ENCODE data around the gene TEX35.
A peak's percentile ranks its signal among the peaks of the same experiment; 100 is the strongest.

Gene TEX35

GRCh38 chr1:178521241-178521640 lies 8.3 kb downstream of the TEX35 start:
- DNase-seq, result no peak

DNA sequence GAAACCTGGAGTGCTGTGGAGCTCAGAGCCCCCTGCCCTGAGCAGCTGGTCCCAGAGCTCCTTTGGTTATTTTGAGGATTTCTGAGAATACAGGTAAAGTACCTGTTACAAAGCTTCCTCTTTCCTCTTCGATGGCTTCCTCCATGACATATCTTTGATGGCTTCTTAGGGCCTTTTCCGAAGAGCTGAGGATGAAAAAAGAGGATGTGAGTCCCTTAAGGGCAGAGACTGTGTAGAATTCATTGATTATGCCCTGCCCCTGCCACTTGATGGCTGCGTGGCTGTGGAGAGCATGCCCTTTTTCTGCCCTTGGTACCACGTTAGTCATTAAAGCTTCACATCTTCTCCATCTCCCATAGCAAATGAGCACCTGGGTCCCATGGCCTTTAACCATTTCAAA lies 14.2 kb downstream of the TEX35 start:
- no peak for DNase-seq

DNA sequence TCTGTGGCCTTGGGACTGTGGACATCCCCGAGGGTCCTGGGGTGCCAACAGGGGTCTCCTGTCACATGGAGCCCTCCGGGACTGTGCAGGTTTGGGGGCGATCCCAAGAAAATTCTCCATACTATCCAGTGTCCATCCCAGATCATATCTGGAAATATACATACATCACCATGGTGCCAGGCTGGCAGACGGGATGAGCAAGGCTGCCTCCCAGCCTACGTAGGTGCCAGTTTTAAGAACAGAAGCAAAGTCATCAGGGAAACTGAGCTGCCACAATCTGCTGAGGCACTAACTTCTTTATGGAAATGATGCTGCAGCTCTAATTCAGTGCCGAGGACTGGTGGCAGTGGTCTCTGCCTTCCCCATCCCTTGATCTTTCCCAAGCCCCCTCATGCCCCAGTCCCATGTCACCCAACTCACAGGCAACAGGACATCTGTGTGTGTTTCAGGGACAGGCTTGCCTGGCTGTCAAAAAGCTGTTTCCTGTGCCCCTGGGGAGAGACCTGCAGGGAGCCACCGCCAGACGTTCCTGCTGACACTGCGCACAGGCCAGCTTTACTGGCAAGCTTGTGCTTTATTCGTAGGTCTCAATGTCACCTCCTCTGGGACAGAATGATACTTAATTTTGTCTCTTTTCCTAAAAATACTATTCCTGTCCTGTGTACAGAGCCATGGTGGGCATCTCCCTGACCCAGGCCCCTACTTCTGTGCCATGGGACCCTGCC lies 15.5 kb downstream of the TEX35 start:
- DNase-seq, result no peak

DNA sequence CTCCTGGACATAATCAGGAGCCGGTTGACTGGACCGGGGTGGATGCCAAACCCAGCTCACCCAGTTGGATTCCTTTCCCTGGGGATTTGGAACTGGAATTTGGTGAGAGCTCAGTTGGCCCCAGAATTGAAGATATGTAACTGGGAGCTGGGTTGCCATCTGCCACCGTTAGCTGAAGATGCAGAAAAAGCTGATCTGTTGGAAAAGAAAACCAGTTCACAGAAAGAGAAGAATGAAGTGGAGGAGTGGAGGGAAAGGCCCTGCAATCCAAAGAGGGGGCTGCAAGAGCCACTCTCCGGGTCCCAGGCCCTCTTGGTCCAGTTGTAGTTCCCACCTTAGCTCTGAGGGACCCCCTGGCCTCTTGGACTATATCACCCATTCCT lies 16.0 kb downstream of the TEX35 start:
- no peak for DNase-seq

DNA sequence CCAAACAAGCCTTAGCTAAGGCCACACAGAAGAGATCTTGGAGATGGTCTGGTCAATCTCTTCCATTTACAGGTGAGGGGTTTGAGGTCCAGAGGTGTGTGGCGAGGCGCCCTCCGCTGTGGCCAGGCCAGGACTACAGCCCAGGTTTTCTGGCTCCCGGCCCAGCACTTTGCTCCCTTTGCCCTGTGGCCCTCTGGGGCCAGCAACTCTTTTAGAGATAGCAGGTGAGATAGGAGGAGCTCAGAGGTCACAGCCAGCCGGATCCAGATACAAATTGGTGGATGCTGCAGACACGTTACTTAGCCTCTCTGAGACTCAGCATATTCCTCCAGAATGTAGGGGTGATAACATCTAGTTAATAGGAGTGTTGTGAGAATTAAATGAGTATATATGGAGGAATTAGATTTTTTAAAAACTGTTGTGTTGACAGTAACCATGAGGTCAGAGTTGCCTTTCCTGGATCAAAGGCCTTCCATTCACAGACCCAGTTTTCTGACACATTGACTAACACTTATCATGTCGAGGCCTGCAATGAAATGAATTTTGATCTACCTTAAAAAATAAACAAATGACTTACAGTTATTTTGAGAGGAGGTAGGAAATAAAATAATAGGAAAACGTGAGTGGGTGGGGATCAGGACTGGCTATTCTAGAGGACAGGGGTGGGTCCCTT lies 16.6 kb downstream of the TEX35 start:
- no peak for DNase-seq

GRCh38 chr1:178530037-178530402 lies 17.1 kb downstream of the TEX35 start:
- DNase-seq, result no peak

DNA sequence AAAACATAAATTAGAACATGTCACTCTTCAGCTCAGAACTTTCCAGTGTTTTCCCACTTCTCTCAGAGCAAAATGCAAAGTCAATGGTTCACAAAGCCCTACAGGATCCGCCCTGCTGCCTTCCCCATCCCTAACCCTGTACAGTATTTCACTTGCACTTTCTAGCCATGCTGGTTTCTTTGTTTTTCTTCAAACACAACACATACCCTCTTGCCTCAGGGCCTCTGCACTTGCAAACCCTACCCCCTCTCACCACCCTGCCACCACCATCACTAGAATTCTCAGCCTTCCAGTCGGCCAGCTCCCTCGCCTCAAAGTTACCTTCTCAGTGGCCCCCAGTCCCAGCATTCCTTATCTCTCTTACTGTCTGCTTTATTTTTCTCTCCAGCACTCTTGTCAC lies 17.6 kb downstream of the TEX35 start:
- no peak for DNase-seq

GRCh38 chr1:178531887-178532286 lies 19.0 kb downstream of the TEX35 start:
- no peak for DNase-seq

DNA sequence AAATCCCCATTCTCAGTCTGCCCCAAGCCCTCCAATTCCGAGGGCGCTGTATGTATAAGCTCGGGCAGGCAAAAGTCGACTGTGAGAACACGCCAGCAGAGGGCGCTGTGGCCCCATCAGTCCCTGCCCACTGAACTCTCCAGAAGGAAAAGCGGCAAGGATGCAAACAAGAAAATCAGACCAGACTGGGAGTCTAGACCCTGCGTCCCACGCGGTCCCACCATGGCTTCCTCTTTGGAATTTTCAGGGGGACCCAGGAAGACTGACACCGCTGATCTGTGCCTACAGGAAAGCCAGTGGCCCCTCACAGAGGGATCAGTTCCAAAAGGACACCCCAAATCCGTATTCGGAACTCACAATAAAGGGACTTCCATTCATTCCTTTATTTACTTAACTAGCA lies 19.5 kb downstream of the TEX35 start:
- peak; percentile 55 for DNase-seq

GRCh38 chr1:178533121-178533946 lies 20.4 kb downstream of the TEX35 start:
- no peak for DNase-seq

GRCh38 chr1:178534137-178534868 lies 21.4 kb downstream of the TEX35 start:
- DNase-seq, result no peak

GRCh38 chr1:178536329-178536728 lies 23.4 kb downstream of the TEX35 start:
- no peak for DNase-seq

DNA sequence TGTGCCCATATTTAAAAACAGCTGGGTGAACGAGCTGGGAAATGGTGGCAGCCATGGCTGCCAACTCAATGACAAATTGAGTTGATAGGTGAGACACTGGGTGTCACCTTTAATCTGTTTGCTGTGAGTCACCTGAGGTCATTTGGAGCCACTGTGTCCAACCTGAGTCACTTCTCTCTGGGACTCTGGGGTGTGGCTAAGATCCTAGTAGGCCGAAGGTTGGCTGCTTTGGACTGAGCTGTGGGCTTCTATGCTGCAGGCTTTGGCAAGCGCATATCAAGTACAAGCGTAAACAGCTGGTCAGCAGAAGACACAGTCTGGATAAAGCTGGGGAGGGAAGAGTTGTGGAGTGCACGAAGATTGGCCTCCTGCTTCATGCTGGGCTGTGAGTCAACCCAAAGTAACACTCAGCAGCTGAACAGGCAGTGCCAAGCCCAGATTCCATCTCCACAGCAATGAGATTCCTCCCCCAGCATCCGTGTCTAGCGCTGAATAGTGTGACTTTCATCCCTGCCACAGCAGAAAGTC lies 24.0 kb downstream of the TEX35 start:
- no peak for DNase-seq

GRCh38 chr1:178537382-178538090 lies 24.6 kb downstream of the TEX35 start:
- DNase-seq, result no peak

DNA sequence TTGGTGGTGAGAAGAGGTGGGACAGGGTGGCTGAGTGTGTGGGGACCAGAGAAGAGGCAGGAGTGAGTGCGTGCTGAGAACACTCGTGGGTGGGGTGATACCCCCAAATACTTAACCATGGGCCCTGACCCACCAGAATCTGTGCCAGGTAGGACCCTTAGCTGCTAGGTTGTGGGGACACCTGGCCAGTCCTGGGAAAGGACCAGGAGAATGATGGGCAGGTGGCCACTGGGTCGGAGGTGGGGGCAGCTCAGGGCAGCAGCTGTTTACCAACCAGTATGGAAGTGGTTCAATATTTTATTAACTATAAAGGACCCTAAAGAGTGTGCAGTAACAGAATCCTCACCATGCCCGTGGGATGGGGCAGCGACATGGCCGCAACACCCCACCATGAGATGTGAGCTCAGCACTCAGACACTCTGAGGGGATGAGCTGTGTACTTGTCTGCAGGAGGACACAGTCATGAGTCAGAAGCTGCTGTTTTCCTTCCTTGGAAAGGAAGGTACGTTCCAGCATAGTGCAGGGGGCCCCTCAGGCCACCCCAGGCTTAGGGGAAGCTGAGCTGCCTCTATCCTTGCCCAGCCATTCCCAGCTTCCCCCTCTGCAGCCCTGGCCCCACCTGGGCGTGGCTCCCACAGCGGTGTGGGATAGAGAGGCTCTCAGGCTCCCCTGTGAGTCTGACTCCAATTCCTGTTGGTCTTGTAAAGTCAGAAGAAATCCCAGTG lies 25.4 kb downstream of the TEX35 start:
- DNase-seq, result no peak

DNA sequence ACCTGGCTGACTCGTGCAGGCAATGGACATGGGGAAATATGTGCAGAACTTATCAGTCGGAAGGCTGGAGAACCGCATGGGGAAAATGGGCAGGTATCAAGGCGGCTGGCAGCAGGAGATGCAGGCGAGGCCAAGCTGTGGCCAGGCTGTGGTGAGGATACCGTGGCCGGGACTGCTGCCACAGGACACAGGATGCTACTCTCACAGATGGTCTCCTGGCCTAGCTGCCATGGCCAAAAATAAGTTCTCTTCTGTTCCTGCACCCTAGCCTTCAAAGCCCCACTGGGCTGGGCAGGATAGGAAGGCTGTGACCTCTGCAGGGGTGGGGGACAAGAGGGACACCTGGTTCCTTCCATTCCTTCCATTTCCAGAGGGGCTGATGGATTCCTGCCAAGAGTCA lies 26.4 kb downstream of the TEX35 start:
- DNase-seq, result no peak

DNA sequence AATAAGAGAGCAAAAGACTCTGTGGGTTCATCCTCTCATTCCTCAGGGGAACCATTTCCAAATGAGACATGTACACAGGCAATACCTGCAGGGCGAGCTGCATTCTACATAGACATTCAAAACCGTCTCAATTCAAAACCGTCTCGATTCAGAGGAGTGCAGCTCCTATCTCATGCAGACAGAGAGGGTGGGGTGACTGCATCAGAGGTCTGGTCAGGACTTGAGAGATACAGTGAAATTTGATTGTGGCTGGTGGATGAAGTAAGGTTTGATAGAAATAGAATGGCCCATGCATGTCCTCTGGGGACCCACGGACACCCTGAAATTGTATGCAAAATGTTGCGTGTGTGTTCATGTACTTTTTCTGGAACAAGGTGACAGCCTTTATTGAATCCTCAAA lies 27.3 kb downstream of the TEX35 start:
- no peak for DNase-seq

DNA sequence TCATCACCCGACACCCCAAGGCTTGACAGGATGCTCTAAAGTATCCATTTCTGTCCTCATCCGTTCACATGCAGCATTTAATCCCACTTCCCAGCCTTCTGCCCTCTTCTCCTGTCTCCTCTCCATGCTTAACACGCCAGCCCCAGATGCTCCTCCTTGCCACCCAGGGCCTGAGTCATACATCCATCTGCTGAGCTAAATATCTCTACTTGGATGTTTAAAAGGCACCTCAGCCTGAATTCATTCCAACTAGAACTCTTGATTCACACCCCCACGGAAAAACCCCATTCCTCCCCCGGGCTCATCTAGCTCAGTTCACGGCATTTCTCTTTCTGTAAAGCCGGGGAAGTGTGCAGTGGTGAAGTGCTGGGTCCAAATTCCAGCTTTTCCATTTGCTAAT lies 27.7 kb downstream of the TEX35 start:
- peak; percentile 61 for DNase-seq

- no peak for DNase-seq
Observed at GRCh38 chr1:178541379-178541778, 28.5 kb downstream of the TEX35 start.

DNA sequence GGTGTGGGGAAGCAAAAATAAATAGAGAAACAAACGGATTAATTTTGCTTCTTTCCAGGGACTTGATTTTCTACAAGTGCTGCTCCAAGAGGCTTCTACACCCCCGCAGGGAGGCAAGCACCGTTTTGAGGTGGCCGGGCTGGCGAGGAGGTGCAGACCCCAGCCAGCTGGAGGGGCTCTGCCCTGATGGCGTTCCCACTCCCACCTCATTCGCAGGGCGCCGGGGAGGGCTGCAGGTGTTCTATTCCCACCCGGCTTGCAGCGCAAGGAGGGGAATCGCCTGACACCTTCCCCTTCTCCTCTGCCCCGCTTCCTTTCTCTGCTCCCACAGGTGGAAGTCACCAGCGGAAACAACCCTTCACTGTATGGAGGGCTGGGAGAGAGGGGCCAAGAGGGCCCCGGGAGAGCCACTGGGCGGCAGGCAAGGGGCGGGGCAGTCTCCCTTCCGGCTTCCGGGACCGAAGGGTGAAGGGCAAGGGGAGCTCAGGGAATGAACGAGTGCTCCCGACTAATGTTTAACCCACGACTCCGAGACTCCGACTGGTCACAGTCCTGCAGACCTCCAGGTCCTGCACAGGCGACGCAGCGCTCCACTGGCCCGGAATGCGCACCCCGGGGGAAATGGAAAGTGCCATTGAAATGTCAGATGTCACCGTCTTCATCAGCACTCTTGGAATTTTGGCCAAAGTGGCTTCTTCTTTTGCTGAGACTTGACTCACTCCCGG lies 29.1 kb downstream of the TEX35 start:
- no peak for DNase-seq

Measured in DMS 273 treated with DMSO at 0.1 percent for 48 hours (cell line).